HUES48 (cell line): Measurements from ENCODE around the gene DHRS2.
"Not testable (repeated sequence)": the region's sequence is repeated elsewhere in the genome, so short reads cannot be mapped to it uniquely, and the experiment has no call there.

Experiments
- H3K27ac ChIP-seq: one replicate; pipeline ENCODE4 v1.7.0; 2013; ENCODE audit warnings: low read depth, low read length, inconsistent platforms
- H3K27me3 ChIP-seq: 2 replicates; pipeline ENCODE4 v1.6.1; 2013; ENCODE audit warnings: mild to moderate bottlenecking, low read length; ENCODE audit not compliant: control insufficient read depth, insufficient read depth
- H3K36me3 ChIP-seq: 2 replicates; pipeline ENCODE4 v1.6.1; 2013; ENCODE audit warnings: low read length; ENCODE audit not compliant: control insufficient read depth, insufficient read depth
- H3K4me1 ChIP-seq: 2 replicates; pipeline ENCODE4 v1.6.1; 2013; ENCODE audit warnings: mild to moderate bottlenecking, low read length; ENCODE audit not compliant: control insufficient read depth, insufficient read depth
- H3K4me3 ChIP-seq: 2 replicates; pipeline ENCODE4 v1.5.1; 2013; ENCODE audit warnings: mild to moderate bottlenecking, low read depth, low read length
- H3K9ac ChIP-seq: 2 replicates; pipeline ENCODE4 v1.6.1; 2013; ENCODE audit warnings: mild to moderate bottlenecking, low read depth, low read length, moderate library complexity
- H3K9me3 ChIP-seq: 2 replicates; pipeline ENCODE4 v1.6.1; 2013; ENCODE audit warnings: low read length; ENCODE audit not compliant: control insufficient read depth, insufficient read depth

DHRS2 gene

GRCh38 chr14:23670481-23670880 is 34.3 kb downstream of the DHRS2 start:
- no peaks in the 10 kb centered on the region for H3K27me3 ChIP-seq
- H3K4me1 ChIP-seq: no peaks in the 10 kb centered on the region
- no peaks in the 10 kb centered on the region for H3K36me3 ChIP-seq
- no peak overlapping the region for H3K4me3 ChIP-seq
- H3K9ac ChIP-seq: no peak overlapping the region
- 0 out of 2 replicates have a peak, but pooled peaks cover 3% of the 10 kb centered on the region for H3K9me3 ChIP-seq
- no peak overlapping the region for H3K27ac ChIP-seq

GRCh38 chr14:23672200-23672599 is 36.0 kb downstream of the DHRS2 start:
- H3K27me3 ChIP-seq: no peaks in the 10 kb centered on the region
- no peak overlapping the region for H3K27ac ChIP-seq
- no peak overlapping the region for H3K9ac ChIP-seq
- H3K9me3 ChIP-seq: 0 out of 2 replicates have a peak, but pooled peaks cover 3% of the 10 kb centered on the region
- H3K36me3 ChIP-seq: no peaks in the 10 kb centered on the region
- no peaks in the 10 kb centered on the region for H3K4me1 ChIP-seq
- no peak overlapping the region for H3K4me3 ChIP-seq

GRCh38 chr14:23675337-23675736 is 39.2 kb downstream of the DHRS2 start:
- H3K9me3 ChIP-seq: 0 out of 2 replicates have a peak, but pooled peaks cover 3% of the 10 kb centered on the region
- H3K4me1 ChIP-seq: no peaks in the 10 kb centered on the region
- no peak overlapping the region for H3K9ac ChIP-seq
- H3K36me3 ChIP-seq: no peaks in the 10 kb centered on the region
- H3K4me3 ChIP-seq: no peak overlapping the region
- H3K27ac ChIP-seq: no peak overlapping the region
- H3K27me3 ChIP-seq: no peaks in the 10 kb centered on the region

- no peaks in the 10 kb centered on the region for H3K27me3 ChIP-seq
- H3K27ac ChIP-seq: no peak overlapping the region
- H3K9me3 ChIP-seq: 0 out of 2 replicates have a peak, but pooled peaks cover 3% of the 10 kb centered on the region
- H3K36me3 ChIP-seq: no peaks in the 10 kb centered on the region
- no peaks in the 10 kb centered on the region for H3K4me1 ChIP-seq
- H3K9ac ChIP-seq: no peak overlapping the region
- H3K4me3 ChIP-seq: no peak overlapping the region
These were observed 39.7 kb downstream of the DHRS2 start for GRCh38 chr14:23675906-23676305.

DNA sequence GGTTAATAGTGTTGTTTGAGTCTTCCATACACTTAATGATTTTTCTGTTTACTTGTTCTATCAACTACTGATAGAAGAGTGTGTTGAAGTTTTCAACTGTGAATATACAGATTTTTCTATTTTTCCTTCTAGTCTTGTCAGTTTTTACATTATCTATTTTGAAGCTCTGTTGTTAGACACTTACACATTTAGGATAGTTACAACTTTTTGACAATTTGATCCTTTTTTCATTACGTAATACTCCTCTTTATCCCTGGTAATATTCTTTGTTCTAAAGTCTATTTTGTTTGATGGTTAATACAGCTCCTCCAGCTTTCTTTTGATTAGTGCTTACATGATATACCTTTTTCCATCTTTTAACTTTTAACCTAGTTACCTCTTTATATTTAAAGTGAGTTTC is 45.2 kb downstream of the DHRS2 start:
- no peak overlapping the region for H3K27ac ChIP-seq
- H3K27me3 ChIP-seq: no peaks in the 10 kb centered on the region
- no peak overlapping the region for H3K9ac ChIP-seq
- no peaks in the 10 kb centered on the region for H3K9me3 ChIP-seq
- H3K4me3 ChIP-seq: no peak overlapping the region
- no peaks in the 10 kb centered on the region for H3K4me1 ChIP-seq
- no peaks in the 10 kb centered on the region for H3K36me3 ChIP-seq

GRCh38 chr14:23689709-23690514 is 53.7 kb downstream of the DHRS2 start:
- H3K9ac ChIP-seq, H3K4me3 ChIP-seq, H3K36me3 ChIP-seq, H3K27ac ChIP-seq, H3K27me3 ChIP-seq: not testable (repeated sequence)
- peaks cover 14% of the 10 kb centered on the region for H3K9me3 ChIP-seq
- H3K4me1 ChIP-seq: peaks cover 18% of the 10 kb centered on the region

- Histone ChIP-seq H3K4me3 (no peak overlapping the region), H3K36me3 (no peaks in the 10 kb centered on the region), H3K9ac (no peak overlapping the region), H3K4me1 (peaks cover 29% of the 10 kb centered on the region), H3K9me3 (peaks cover 14% of the 10 kb centered on the region), H3K27me3 (peaks cover 8% of the 10 kb centered on the region; the same call in 1 of the 2 replicates), H3K27ac (no peak overlapping the region)
These were observed 56.3 kb downstream of the DHRS2 start for GRCh38 chr14:23692416-23692815.

DNA sequence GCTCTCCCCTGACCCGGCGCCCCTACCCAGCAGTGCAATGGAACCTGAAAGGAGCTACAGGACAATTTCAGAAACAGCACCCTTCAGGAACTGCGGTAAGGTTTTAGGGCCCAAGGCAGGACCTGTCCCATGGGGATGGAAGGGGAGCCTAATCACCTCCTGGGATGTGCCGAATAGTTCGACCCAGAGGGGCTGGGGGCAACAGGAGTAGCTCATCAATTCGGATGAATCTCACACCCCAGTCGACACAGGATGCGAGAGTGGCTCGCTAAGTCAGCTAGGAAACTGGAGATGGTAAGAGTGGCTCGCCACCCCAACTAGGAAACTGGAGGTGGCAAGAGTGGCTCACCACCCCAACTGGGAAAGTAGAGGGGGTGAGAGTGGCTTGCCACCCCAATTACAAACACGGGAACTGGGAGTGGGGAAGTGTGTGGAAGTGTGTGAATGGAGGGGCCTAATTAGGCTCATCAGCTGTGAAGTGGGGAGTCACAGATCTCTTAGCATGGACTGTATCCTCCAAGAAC is 57.1 kb downstream of the DHRS2 start:
- H3K9me3 ChIP-seq: peaks cover 14% of the 10 kb centered on the region
- H3K4me3 ChIP-seq: no peak overlapping the region
- H3K27me3 ChIP-seq: peaks cover 8% of the 10 kb centered on the region; the same call in 1 of the 2 replicates
- H3K4me1 ChIP-seq: peaks cover 29% of the 10 kb centered on the region
- H3K9ac ChIP-seq: no peak overlapping the region
- no peak overlapping the region for H3K27ac ChIP-seq
- H3K36me3 ChIP-seq: no peaks in the 10 kb centered on the region

DNA sequence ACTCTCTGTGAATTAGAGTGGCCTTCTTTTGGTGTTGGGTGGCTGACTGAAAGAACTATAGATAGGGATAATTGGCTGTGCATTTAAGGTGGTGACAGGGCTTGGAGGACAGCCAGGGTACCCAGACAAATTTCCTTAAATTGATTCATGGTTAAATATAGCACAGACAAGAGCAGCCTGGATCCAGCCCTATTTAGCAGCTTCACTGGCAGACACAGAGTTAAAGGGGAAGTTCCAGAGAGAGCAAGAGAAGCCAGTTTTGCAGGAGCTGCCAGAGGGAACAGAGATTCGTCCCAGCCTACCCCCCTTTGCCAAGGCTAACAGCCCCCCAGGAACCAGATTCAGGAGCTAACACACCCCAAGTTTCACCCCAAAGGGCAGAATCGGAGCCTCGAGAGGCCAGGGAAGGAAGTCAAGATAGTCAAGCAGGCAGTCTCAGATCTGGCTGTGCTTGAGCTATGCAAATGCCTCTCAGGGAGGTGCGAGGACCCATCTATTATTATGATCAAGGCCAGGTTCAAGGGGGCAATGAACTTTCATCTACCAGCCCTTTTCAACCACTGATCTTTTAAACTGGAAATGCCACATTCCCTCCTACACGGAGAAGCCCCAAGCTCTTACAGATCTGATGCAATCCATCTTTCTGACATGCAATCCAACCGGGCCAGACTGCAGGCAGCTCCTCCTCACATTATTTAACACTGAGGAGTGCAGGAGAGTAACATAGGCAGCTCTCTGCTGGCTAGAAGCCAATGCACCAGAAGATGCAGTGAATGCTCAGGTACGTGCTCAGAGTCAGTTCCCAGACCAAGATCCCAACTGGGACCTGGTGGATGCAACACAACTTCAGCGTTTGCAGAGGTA is 58.2 kb downstream of the DHRS2 start:
- Histone ChIP-seq H3K9ac (peak overlapping the region; percentile 44; the same call in 1 of the 2 replicates), H3K27me3 (peaks cover 8% of the 10 kb centered on the region; the same call in 1 of the 2 replicates)

More for the DNA sequence above, 58.2 kb downstream of the DHRS2 start:
- H3K36me3 ChIP-seq: no peaks in the 10 kb centered on the region
- H3K27ac ChIP-seq: peak overlapping the region; percentile 67
- H3K4me1 ChIP-seq: peaks cover 29% of the 10 kb centered on the region
- peaks cover 14% of the 10 kb centered on the region for H3K9me3 ChIP-seq
- H3K4me3 ChIP-seq: peak overlapping the region; percentile 52; the same call in 1 of the 2 replicates
